GM23248 (cell line): ENCODE measurements around the gene ETV6. TPM values are rescaled to one million over a fixed set of nuclear protein-coding genes. Genes with fewer than 3 reads are reported as not detected.

ENCODE experiments used
- DNase-seq: peaks from one replicate; pipeline ENCODE4 v3.0.0-alpha.2; 2015
- H2AFZ ChIP-seq: fragments of 200-600 bp; sonication (generic); 2 replicates; pipeline ENCODE4 v1.6.1; 2016; ENCODE audit warnings: antibody characterized with exemption
- H3F3A ChIP-seq: fragments of 200-600 bp; sonication (generic); 2 replicates; pipeline ENCODE4 v1.6.1; 2016; ENCODE audit warnings: mild to moderate bottlenecking, antibody characterized with exemption, mixed run types; ENCODE audit not compliant: insufficient read depth
- H3K27ac ChIP-seq: fragments of 200-600 bp; sonication (generic); 2 replicates; pipeline ENCODE4 v1.5.1; 2016; ENCODE audit warnings: mild to moderate bottlenecking
- H3K27me3 ChIP-seq: fragments of 200-600 bp; sonication (generic); replicated peaks from 2 replicates; pipeline ENCODE4 v1.6.1; 2016; ENCODE audit warnings: mild to moderate bottlenecking; ENCODE audit not compliant: insufficient read depth
- H3K36me3 ChIP-seq: fragments of 200-600 bp; sonication (generic); 2 replicates; pipeline ENCODE4 v1.6.1; 2016; ENCODE audit warnings: low read depth, mild to moderate bottlenecking
- H3K4me1 ChIP-seq: fragments of 200-600 bp; sonication (generic); 2 replicates; pipeline ENCODE4 v1.6.1; 2016; ENCODE audit warnings: mild to moderate bottlenecking; ENCODE audit not compliant: insufficient read depth
- H3K4me2 ChIP-seq: fragments of 200-600 bp; sonication (generic); one replicate; pipeline ENCODE4 v1.6.1; 2016; ENCODE audit warnings: mild to moderate bottlenecking; ENCODE audit not compliant: unreplicated experiment
- H3K4me3 ChIP-seq: fragments of 200-600 bp; sonication (generic); 2 replicates; pipeline ENCODE4 v1.5.1; 2016; ENCODE audit warnings: mild to moderate bottlenecking
- H3K79me2 ChIP-seq: fragments of 200-600 bp; sonication (generic); 2 replicates; pipeline ENCODE4 v1.6.1; 2016; ENCODE audit warnings: mild to moderate bottlenecking; ENCODE audit not compliant: insufficient read depth
- H3K9ac ChIP-seq: fragments of 200-600 bp; sonication (generic); 2 replicates; pipeline ENCODE4 v1.6.1; 2016; ENCODE audit warnings: mild to moderate bottlenecking
- H3K9me2 ChIP-seq: fragments of 200-600 bp; sonication (generic); 2 replicates; pipeline ENCODE4 v1.6.1; 2016; ENCODE audit warnings: mixed run types, mild to moderate bottlenecking, moderate library complexity; ENCODE audit not compliant: insufficient read depth
- H3K9me3 ChIP-seq: fragments of 200-600 bp; sonication (generic); one replicate; pipeline ENCODE4 v1.6.1; 2017; ENCODE audit warnings: low read depth
- H4K20me1 ChIP-seq: fragments of 200-600 bp; sonication (generic); 2 replicates; pipeline ENCODE4 v1.6.0; 2016; ENCODE audit not compliant: insufficient read depth
- EZH2 ChIP-seq: fragments of 200-600 bp; sonication (generic); IDR thresholded peaks from 2 replicates; pipeline ENCODE4 v1.6.1; 2018; ENCODE audit warnings: antibody characterized with exemption, mild to moderate bottlenecking; ENCODE audit not compliant: insufficient read depth, poor library complexity, severe bottlenecking
- EZH2phosphoT487 ChIP-seq: fragments of 200-600 bp; sonication (generic); IDR thresholded peaks from 2 replicates; pipeline ENCODE4 v1.6.1; 2018; ENCODE audit warnings: antibody characterized with exemption, moderate library complexity, mild to moderate bottlenecking, low read depth; ENCODE audit not compliant: insufficient read depth
- WGBS, 2 experiments: methylation state at CpG; one replicate each; pipeline ENCODE4 v1.1.6; 2015 to 2017; ENCODE audit warnings: low lambda C conversion rate in 2 of 2, low coverage in 1 of 2; ENCODE audit errors: missing lambda C conversion rate in 2 of 2; 5-methylcytosine and 5-hydroxymethylcytosine counted together
- in situ Hi-C: fragments of 300-500 bp; cut with MboI; formaldehyde crosslinking; loops from 2 replicates; pipeline ENCODE4 v1.15.0; 2020
- polyA plus RNA-seq: library from polyadenylated mRNA; unstranded; fragments of >200 nt; fragmentation: Nextera tagmentation; extraction: Ambion mirVana; gene quantifications from 2 replicates; pipeline ENCODE4 v1.2.1, GENCODE V29; 2016
- total RNA-seq: library from RNA; depleted of rRNA; stranded (reverse); fragments of >200 nt; shearing (Covaris generic); gene quantifications from 2 replicates; pipeline ENCODE4 v1.2.3, GENCODE V29; 2014

ETV6 gene
- total and polyA plus RNA-seq, 2 experiments from 2014 or later = 2.5 to 10.4 TPM

GRCh38 chr12:11749943-11750690, 100.6 kb downstream of the ETV6 start:
- no peak overlapping the region for H3K4me2 ChIP-seq
- H3F3A ChIP-seq = peaks cover 5% of the 10 kb centered on the region; the same call in 1 of the 2 replicates
- H3K79me2 ChIP-seq = peaks cover 69% of the 10 kb centered on the region
- H3K9me2 ChIP-seq = no peaks in the 10 kb centered on the region
- no peaks in the 10 kb centered on the region; the same call in 1 of the 2 replicates for H4K20me1 ChIP-seq
- DNase-seq = no peak
- H3K9ac ChIP-seq = no peak overlapping the region
- in situ Hi-C loops = no loop called here
- no peaks in the 10 kb centered on the region for H3K36me3 ChIP-seq
- no peak overlapping the region for H3K4me3 ChIP-seq
- H3K9me3 ChIP-seq = no peaks in the 10 kb centered on the region
- no peak overlapping the region for H3K27ac ChIP-seq
- 98 to 99% methylated on average over 11 of the region's 11 CpGs for WGBS, 2 experiments
- TF ChIP-seq EZH2phosphoT487 (no peak), EZH2 (no peak)
- no peaks in the 10 kb centered on the region for H3K27me3 ChIP-seq
- no peak overlapping the region for H2AFZ ChIP-seq
- H3K4me1 ChIP-seq = peaks cover 10% of the 10 kb centered on the region; the same call in 1 of the 2 replicates

- WGBS, 2 experiments = 89 to 91% methylated on average over 21 of the region's 21 CpGs
- Histone ChIP-seq H3K36me3 (no peaks in the 10 kb centered on the region), H3K79me2 (peaks cover 48% of the 10 kb centered on the region), H3K4me2 (no peak overlapping the region), H3K9ac (no peak overlapping the region), H3K9me2 (no peaks in the 10 kb centered on the region), H3F3A (no peaks in the 10 kb centered on the region), H4K20me1 (no peaks in the 10 kb centered on the region; the same call in 1 of the 2 replicates), H3K27me3 (no peaks in the 10 kb centered on the region), H3K4me1 (peaks cover 5% of the 10 kb centered on the region; the same call in 1 of the 2 replicates), H3K27ac (no peak overlapping the region), H2AFZ (no peak overlapping the region), H3K9me3 (no peaks in the 10 kb centered on the region), H3K4me3 (no peak overlapping the region)
- DNase-seq = no peak
- in situ Hi-C loops = no loop called here
- TF ChIP-seq EZH2 = no peak
- TF ChIP-seq EZH2phosphoT487 = no peak
Measured at GRCh38 chr12:11752403-11753149, 103.1 kb downstream of the ETV6 start.

GRCh38 chr12:11753150-11753499, 103.7 kb downstream of the ETV6 start:
- Histone ChIP-seq H3K9me2 (no peaks in the 10 kb centered on the region), H3K79me2 (peaks cover 42% of the 10 kb centered on the region), H3K4me2 (no peak overlapping the region), H3K9me3 (no peaks in the 10 kb centered on the region), H3K36me3 (no peaks in the 10 kb centered on the region), H3K27ac (no peak overlapping the region), H4K20me1 (no peaks in the 10 kb centered on the region; the same call in 1 of the 2 replicates), H3F3A (no peaks in the 10 kb centered on the region), H3K27me3 (no peaks in the 10 kb centered on the region), H3K9ac (no peak overlapping the region), H3K4me1 (peaks cover 5% of the 10 kb centered on the region; the same call in 1 of the 2 replicates), H3K4me3 (no peak overlapping the region), H2AFZ (no peak overlapping the region)
- WGBS, 2 experiments = 100% methylated on average over 2 of the region's 2 CpGs
- in situ Hi-C loops = no loop called here
- no peak for DNase-seq
- no peak for TF ChIP-seq EZH2phosphoT487
- no peak for TF ChIP-seq EZH2

- Histone ChIP-seq H3K79me2 (peaks cover 35% of the 10 kb centered on the region), H3K4me1 (peaks cover 5% of the 10 kb centered on the region; the same call in 1 of the 2 replicates), H3K9ac (no peak overlapping the region), H3K27me3 (no peaks in the 10 kb centered on the region), H3K4me2 (no peak overlapping the region), H3K36me3 (no peaks in the 10 kb centered on the region), H2AFZ (no peak overlapping the region), H3K9me2 (no peaks in the 10 kb centered on the region), H4K20me1 (no peaks in the 10 kb centered on the region; the same call in 1 of the 2 replicates), H3K4me3 (no peak overlapping the region), H3F3A (no peaks in the 10 kb centered on the region), H3K9me3 (no peaks in the 10 kb centered on the region), H3K27ac (no peak overlapping the region)
- TF ChIP-seq EZH2phosphoT487 (no peak), EZH2 (no peak)
- in situ Hi-C loops = no loop called here
- no peak for DNase-seq
- WGBS, 2 experiments = 94 to 96% methylated on average over 5 of the region's 5 CpGs
Measured at GRCh38 chr12:11753826-11754225, 104.4 kb downstream of the ETV6 start.
